ENCODE measurements around the gene HGS. TPM values are rescaled to one million over a fixed set of nuclear protein-coding genes. Genes with fewer than 3 reads are reported as not detected.
A peak's percentile ranks its signal among the peaks of the same experiment; 100 is the strongest.

Gene HGS
- total RNA-seq, 3 donors from 2014 or later: 146 to 162 (median 147) TPM

- Mint-ChIP-seq H3K4me3 (no peak overlapping the region), H3K4me1 (ENCODE audit: low read depth) (no peaks in the 10 kb centered on the region), H3K27me3 (ENCODE audit: low read depth) (peaks cover 9% of the 10 kb centered on the region), H3K9me3 (no peaks in the 10 kb centered on the region), H3K36me3 (ENCODE audit: insufficient read depth) (no peaks in the 10 kb centered on the region)
- DNase-seq (no peak), ATAC-seq (no peak)
Observed at GRCh38 chr17:81720267-81721071, 36.7 kb downstream of the HGS start.

GRCh38 chr17:81722184-81723120 is 38.6 kb downstream of the HGS start:
- no peaks in the 10 kb centered on the region for H3K9me3 Mint-ChIP-seq
- DNase-seq: no peak
- H3K27me3 Mint-ChIP-seq (ENCODE audit: low read depth): peaks cover 16% of the 10 kb centered on the region
- no peaks in the 10 kb centered on the region for H3K4me1 Mint-ChIP-seq (ENCODE audit: low read depth)
- no peak for ATAC-seq
- no peaks in the 10 kb centered on the region for H3K36me3 Mint-ChIP-seq (ENCODE audit: insufficient read depth)
- no peak overlapping the region for H3K4me3 Mint-ChIP-seq

DNA sequence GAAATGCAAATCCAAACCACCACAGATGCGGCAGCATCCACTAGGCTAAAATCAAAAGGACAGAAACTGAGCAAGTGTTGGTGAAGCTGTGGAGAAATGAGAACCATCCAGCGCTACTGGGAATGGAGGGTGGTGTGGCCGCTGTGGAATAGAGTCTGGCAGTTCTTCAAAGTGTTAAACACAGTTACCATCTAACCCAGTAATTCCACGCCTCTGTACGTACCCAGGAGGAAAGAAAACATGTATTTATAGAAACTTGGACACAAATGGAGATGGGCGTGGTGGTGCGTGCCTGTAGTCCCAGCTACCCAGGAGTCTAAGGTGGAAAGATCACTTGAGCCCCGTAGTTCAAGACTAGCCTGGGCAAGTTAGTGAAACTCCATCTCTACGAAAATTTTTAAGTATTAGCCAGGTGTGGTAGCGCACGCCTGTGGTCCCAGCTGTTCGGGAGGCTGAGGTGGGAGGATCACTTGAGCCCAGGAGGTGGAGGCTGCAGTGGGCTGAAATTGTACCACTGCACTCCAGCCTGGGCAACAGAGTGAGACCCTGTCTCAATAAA is 39.9 kb downstream of the HGS start:
- Mint-ChIP-seq H3K36me3 (ENCODE audit: insufficient read depth) (no peaks in the 10 kb centered on the region), H3K27me3 (ENCODE audit: low read depth) (peaks cover 16% of the 10 kb centered on the region), H3K9me3 (no peaks in the 10 kb centered on the region), H3K4me1 (ENCODE audit: low read depth) (no peaks in the 10 kb centered on the region), H3K4me3 (no peak overlapping the region)
- DNase-seq (no peak), ATAC-seq (no peak)

DNA sequence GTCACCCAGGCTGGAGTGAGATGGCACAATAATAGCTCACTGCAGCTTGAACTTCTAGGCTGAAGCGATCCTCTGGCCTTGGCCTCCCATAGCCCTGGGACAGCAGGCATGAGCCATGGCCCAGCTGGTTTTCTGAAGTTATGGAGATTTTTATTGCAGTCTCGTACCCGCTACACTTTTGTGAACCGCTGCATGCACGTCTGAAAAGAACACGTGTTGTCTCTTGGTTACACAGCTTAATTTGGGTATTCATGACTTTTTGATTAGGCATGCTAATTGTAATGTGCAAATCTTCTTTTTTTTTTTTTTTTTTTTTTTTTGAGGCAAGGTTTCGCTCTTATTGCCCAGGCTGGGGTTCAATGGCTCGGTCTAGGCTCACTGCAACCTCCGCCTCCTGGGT is 41.6 kb downstream of the HGS start:
- no peaks in the 10 kb centered on the region for H3K36me3 Mint-ChIP-seq (ENCODE audit: insufficient read depth)
- ATAC-seq (no peak), DNase-seq (no peak)
- no peaks in the 10 kb centered on the region for H3K4me1 Mint-ChIP-seq (ENCODE audit: low read depth)
- H3K27me3 Mint-ChIP-seq (ENCODE audit: low read depth): peaks cover 16% of the 10 kb centered on the region
- no peak overlapping the region for H3K4me3 Mint-ChIP-seq
- no peaks in the 10 kb centered on the region for H3K9me3 Mint-ChIP-seq

DNA sequence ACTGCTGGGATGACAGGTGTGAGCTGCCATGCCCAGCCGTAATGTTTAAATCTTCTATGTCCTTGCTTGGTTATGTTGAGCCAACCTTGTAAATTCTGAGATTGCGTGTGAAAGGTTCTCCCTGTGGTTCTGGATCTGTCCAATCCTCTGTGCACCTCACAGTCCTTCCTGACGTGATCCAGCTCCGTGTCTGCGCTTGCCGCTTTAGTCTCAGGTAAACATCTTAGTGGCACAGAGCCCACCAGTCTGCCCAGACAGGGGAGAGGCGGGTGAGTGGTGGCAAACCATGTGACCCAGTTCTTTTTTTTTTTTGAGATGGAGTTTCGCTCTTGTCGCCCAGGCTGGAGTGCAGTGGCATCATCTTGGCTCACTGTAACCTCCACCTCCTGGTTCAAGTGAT is 42.2 kb downstream of the HGS start:
- no peak for ATAC-seq
- H3K4me1 Mint-ChIP-seq (ENCODE audit: low read depth): no peaks in the 10 kb centered on the region
- peaks cover 18% of the 10 kb centered on the region for H3K27me3 Mint-ChIP-seq (ENCODE audit: low read depth)
- no peaks in the 10 kb centered on the region for H3K9me3 Mint-ChIP-seq
- no peak for DNase-seq
- H3K4me3 Mint-ChIP-seq: no peak overlapping the region
- no peaks in the 10 kb centered on the region for H3K36me3 Mint-ChIP-seq (ENCODE audit: insufficient read depth)

- no peaks in the 10 kb centered on the region for H3K36me3 Mint-ChIP-seq (ENCODE audit: insufficient read depth)
- peaks cover 27% of the 10 kb centered on the region for H3K27me3 Mint-ChIP-seq (ENCODE audit: low read depth)
- H3K4me1 Mint-ChIP-seq (ENCODE audit: low read depth): no peaks in the 10 kb centered on the region
- no peak overlapping the region for H3K4me3 Mint-ChIP-seq
- no peaks in the 10 kb centered on the region for H3K9me3 Mint-ChIP-seq
- DNase-seq: no peak
- ATAC-seq: no peak
Observed at GRCh38 chr17:81727324-81728031, 43.7 kb downstream of the HGS start.

- no peak overlapping the region for H3K4me3 Mint-ChIP-seq
- H3K36me3 Mint-ChIP-seq (ENCODE audit: insufficient read depth): no peaks in the 10 kb centered on the region
- peaks cover 29% of the 10 kb centered on the region for H3K27me3 Mint-ChIP-seq (ENCODE audit: low read depth)
- ATAC-seq (peak; percentile 90 to 95), DNase-seq (peak; percentile 55)
- H3K4me1 Mint-ChIP-seq (ENCODE audit: low read depth): peaks cover 9% of the 10 kb centered on the region
- H3K9me3 Mint-ChIP-seq: no peaks in the 10 kb centered on the region
Observed at GRCh38 chr17:81733507-81734404, 49.9 kb downstream of the HGS start.

DNA sequence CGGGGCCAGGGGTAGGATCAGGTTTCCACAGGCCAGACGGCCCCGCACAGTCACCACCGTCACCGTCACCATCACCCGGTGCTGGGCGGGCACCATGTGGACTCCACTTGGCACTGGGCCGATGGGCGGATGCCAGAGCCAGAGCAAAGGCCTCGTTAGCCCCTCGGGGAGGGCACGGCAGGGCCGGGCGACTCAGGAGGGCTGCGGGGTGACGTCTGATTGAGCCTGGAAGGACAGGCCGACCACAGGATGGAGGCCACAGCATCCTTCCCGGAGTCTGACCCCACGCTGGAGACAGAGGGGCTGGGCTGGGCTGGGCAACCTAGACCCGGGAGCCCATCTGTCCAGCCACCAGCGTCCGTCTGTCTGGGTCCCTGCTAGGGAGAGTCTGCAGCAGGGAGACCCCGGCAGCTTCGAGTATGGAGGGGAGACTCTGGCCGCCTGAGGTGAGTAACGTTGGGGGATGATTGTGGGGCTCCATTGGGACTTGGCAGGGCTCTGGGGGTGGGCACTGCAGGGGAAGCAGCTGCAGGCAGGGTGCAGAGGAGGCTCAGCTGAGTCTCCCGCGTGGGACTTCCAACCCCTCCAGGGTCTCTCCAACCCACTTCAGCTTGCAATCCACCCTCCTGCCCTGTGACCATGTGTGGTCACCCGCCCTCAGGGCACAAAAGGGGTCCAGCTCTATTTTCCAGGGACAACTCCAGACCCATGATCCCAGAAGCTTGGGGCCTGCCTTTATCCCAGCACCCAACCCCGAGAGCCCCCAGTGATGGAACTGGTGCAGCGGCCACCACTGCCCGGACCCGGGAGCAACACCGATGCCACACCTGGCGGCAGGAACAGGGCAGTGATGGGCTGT is 50.8 kb downstream of the HGS start:
- H3K4me1 Mint-ChIP-seq (ENCODE audit: low read depth): peaks cover 9% of the 10 kb centered on the region
- H3K27me3 Mint-ChIP-seq (ENCODE audit: low read depth): peaks cover 29% of the 10 kb centered on the region
- DNase-seq (no peak), ATAC-seq (no peak)
- no peaks in the 10 kb centered on the region for H3K36me3 Mint-ChIP-seq (ENCODE audit: insufficient read depth)
- no peak overlapping the region for H3K4me3 Mint-ChIP-seq
- no peaks in the 10 kb centered on the region for H3K9me3 Mint-ChIP-seq

DNA sequence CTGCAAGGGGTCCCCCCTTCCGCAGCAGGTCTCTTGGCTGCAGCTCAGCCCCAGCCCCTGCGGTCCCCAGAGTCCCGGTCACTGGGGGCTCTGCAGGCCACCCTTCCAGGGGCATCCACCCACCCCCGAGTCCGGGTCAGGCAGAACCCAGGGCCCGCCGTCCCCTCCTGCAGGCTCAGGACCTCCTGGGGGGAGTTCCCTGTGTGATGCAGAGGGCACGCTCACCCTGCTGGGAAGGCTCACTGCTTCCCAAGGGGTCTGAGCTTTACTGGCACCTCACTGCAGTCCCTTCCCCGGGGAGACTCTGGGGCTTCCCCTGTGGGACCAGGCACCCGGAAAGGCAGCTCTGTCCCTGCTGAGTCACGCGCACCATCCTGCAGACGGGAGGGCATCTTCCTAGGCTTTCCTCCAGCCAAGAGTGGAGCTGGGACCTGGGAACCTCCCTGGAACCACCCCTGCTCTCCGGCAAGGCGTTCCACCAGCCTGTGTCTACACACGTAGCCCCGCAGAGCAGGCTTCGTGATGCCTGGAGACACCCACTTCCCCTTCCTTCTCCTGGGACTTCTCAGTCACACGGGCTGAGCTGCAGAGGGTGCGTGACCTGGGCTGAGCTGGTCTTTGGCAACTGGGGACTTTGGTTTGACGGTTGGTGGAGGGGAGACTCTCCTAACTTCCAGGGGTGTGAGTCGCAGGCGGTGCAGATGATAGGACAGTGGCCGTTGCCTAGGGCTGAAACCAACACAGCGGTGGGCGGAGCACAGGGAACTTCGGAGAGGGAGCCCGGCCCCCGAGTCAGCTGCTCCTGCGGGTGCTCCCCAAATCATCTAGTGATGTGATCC is 51.7 kb downstream of the HGS start:
- H3K36me3 Mint-ChIP-seq (ENCODE audit: insufficient read depth): no peaks in the 10 kb centered on the region
- peaks cover 29% of the 10 kb centered on the region for H3K27me3 Mint-ChIP-seq (ENCODE audit: low read depth)
- peak; percentile 23 to 26 for ATAC-seq
- DNase-seq: no peak
- H3K9me3 Mint-ChIP-seq: no peaks in the 10 kb centered on the region
- peak overlapping the region; percentile 26 for H3K4me3 Mint-ChIP-seq
- H3K4me1 Mint-ChIP-seq (ENCODE audit: low read depth): peaks cover 9% of the 10 kb centered on the region

- Mint-ChIP-seq H3K4me3 (no peak overlapping the region), H3K27me3 (ENCODE audit: low read depth) (peaks cover 17% of the 10 kb centered on the region), H3K4me1 (ENCODE audit: low read depth) (peaks cover 11% of the 10 kb centered on the region), H3K36me3 (ENCODE audit: insufficient read depth) (no peaks in the 10 kb centered on the region), H3K9me3 (no peaks in the 10 kb centered on the region)
- no peak for ATAC-seq
- no peak for DNase-seq
Observed at GRCh38 chr17:81737947-81738800, 54.4 kb downstream of the HGS start.

DNA sequence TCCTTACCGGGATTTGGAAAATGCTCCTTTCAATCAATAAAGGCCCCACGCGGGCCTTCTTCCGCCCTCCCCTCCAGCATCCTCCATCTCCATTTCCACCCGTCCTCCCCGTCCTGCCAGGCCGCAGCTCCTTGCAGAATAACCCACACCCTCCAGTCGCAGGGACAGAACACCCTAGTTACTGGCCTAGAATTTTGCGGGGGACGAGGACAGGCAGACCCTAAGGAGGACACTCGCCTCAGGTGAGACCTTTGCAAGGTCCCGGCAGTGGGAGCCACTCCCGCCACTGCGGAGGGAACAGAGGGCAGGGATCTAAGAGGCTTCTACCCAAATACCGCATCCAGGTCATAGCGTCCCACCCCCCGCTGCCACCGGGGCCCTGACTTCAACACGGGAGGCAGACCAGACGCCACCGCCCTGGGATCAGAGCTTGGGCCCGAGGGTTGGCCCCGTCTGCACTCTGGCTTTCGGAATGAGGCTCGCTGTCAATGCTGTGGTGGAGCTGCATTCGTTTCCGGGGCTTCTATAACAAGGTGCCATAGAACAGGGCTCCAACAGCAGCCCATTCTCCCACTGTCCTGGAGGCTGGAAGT is 55.1 kb downstream of the HGS start:
- no peaks in the 10 kb centered on the region for H3K9me3 Mint-ChIP-seq
- ATAC-seq: no peak
- H3K36me3 Mint-ChIP-seq (ENCODE audit: insufficient read depth): no peaks in the 10 kb centered on the region
- peaks cover 10% of the 10 kb centered on the region for H3K27me3 Mint-ChIP-seq (ENCODE audit: low read depth)
- no peak for DNase-seq
- H3K4me1 Mint-ChIP-seq (ENCODE audit: low read depth): peaks cover 7% of the 10 kb centered on the region
- no peak overlapping the region for H3K4me3 Mint-ChIP-seq
